Thymus (tissue), 11 donors: ENCODE results near the gene C19orf67. TPM values are rescaled to one million over a fixed set of nuclear protein-coding genes. Genes with fewer than 3 reads are reported as not detected.

ENCODE experiments used
- DNase-seq, 9 donors: peaks; one replicate each; pipeline ENCODE4 v3.0.0-alpha.2; 2013; ENCODE audit warnings: low spot score in 9 of 9, low read depth in 6 of 9, missing footprints in 1 of 9
- H3K27ac ChIP-seq, 2 donors: one replicate each; pipeline ENCODE4 v1.5.1; 2013; ENCODE audit warnings: control low read depth in 1 of 2, low read depth in 1 of 2, low read length in 1 of 2, mild to moderate bottlenecking in 1 of 2, moderate library complexity in 1 of 2
- H3K27me3 ChIP-seq, 2 donors: one replicate each; pipeline ENCODE4 v1.5.1; 2013; ENCODE audit warnings: low read length in 1 of 2; ENCODE audit not compliant: control insufficient read depth in 2 of 2, insufficient read depth in 1 of 2
- H3K36me3 ChIP-seq, 2 donors: one replicate each; pipeline ENCODE4 v1.5.1; 2013; ENCODE audit warnings: low read length in 1 of 2, mild to moderate bottlenecking in 1 of 2, moderate library complexity in 1 of 2; ENCODE audit not compliant: control insufficient read depth in 2 of 2, insufficient read depth in 2 of 2
- H3K4me1 ChIP-seq, 2 donors: one replicate each; pipeline ENCODE4 v1.5.1; 2013; ENCODE audit warnings: low read length in 2 of 2; ENCODE audit not compliant: control insufficient read depth in 2 of 2, insufficient read depth in 2 of 2
- H3K4me3 ChIP-seq, 2 donors: one replicate each; pipeline ENCODE4 v1.5.1; 2013; ENCODE audit warnings: low read length in 2 of 2, control low read depth in 1 of 2, mild to moderate bottlenecking in 1 of 2
- H3K9me3 ChIP-seq, 2 donors: one replicate each; pipeline ENCODE4 v1.5.1; 2013; ENCODE audit warnings: low read length in 1 of 2, mild to moderate bottlenecking in 1 of 2; ENCODE audit not compliant: control insufficient read depth in 2 of 2, insufficient read depth in 1 of 2
- WGBS: extraction: QIAGEN DNeasy Blood & Tissue Kit; methylation state at CpG from one replicate; pipeline ENCODE4 v1.1.7; 2013; 5-methylcytosine and 5-hydroxymethylcytosine counted together
- polyA plus RNA-seq: library from polyadenylated mRNA; stranded (reverse); fragments of 200-250 nt; gene quantifications from one replicate; pipeline ENCODE4 v1.2.3, GENCODE V29; 2013
- total RNA-seq: library from RNA; stranded (reverse); fragments of 120-200 nt; gene quantifications from one replicate; pipeline ENCODE4 v1.2.4, GENCODE V29; 2013
- donor health status: healthy.

C19orf67 gene
- total and polyA plus RNA-seq, 2 donors = 0.18 TPM; not detected in 1

- Histone ChIP-seq H3K4me1 (peaks cover 7 to 26% of the 10 kb centered on the region in 2 donors), H3K27me3 (no peaks in the 10 kb centered on the region), H3K36me3 (peaks cover 22 to 27% of the 10 kb centered on the region in 2 donors), H3K27ac (peak overlapping the region; percentile 95 to 96), H3K9me3 (peaks cover 2 to 13% of the 10 kb centered on the region in 2 donors), H3K4me3 (peak overlapping the region; percentile 72 to 89)
- DNase-seq = peak in 7 of 9 donors; percentile 61 to 91 (median 70)
- WGBS = under 1% methylated on average over 72 of the region's 72 CpGs
These were observed 5.7 kb upstream of the C19orf67 start for GRCh38 chr19:14091081-14091812.

- H3K27ac ChIP-seq = peak within 1 kb of the TSS; percentile 95 to 96
- H3K4me3 ChIP-seq = peak within 1 kb of the TSS; percentile 72 to 89
- peak in 7 of 9 donors; percentile 60 to 94 (median 86) for DNase-seq
- H3K9me3 ChIP-seq = peaks cover 2 to 13% of the 10 kb centered on the region in 2 donors
- no peaks in the 10 kb centered on the region for H3K27me3 ChIP-seq
- WGBS = under 1% methylated on average over 58 of the region's 65 CpGs
- H3K36me3 ChIP-seq = peaks cover 19 to 33% of the 10 kb centered on the region in 2 donors
- peaks cover 7 to 26% of the 10 kb centered on the region in 2 donors for H3K4me1 ChIP-seq
These were observed 5.0 kb upstream of the C19orf67 start, which contains the start of gene SAMD1 for GRCh38 chr19:14090509-14091080. Gene SAMD1, minus strand, starts transcription at chr19:14090751.

- Histone ChIP-seq H3K4me1 (peaks cover 7 to 26% of the 10 kb centered on the region in 2 donors), H3K4me3 (peak overlapping the region; percentile 54 to 89), H3K9me3 (peaks cover 2 to 13% of the 10 kb centered on the region in 2 donors), H3K27me3 (no peaks in the 10 kb centered on the region), H3K36me3 (peaks cover 25 to 39% of the 10 kb centered on the region in 2 donors), H3K27ac (peak overlapping the region; percentile 55 to 84)
- peak in 3 of 9 donors; percentile 42 to 67 (median 52) for DNase-seq
- WGBS = under 1% methylated on average over 142 of the region's 142 CpGs
These were observed 4.3 kb upstream of the C19orf67 start for GRCh38 chr19:14089662-14090508.

- Histone ChIP-seq H3K9me3 (peaks cover 2 to 13% of the 10 kb centered on the region in 2 donors), H3K27ac (no peak overlapping the region), H3K4me3 (peak overlapping the region; percentile 42 to 89), H3K36me3 (peaks cover 25 to 39% of the 10 kb centered on the region in 2 donors), H3K27me3 (no peaks in the 10 kb centered on the region), H3K4me1 (peaks cover 7 to 26% of the 10 kb centered on the region in 2 donors)
- DNase-seq = peak in 3 of 9 donors; percentile 39 to 71 (median 58)
- 41% methylated on average over 16 of the region's 16 CpGs for WGBS
These were observed 3.8 kb upstream of the C19orf67 start for GRCh38 chr19:14089412-14089661.

GRCh38 chr19:14088634-14089411 lies 3.2 kb upstream of the C19orf67 start:
- no peak for DNase-seq
- Histone ChIP-seq H3K27ac (peak overlapping the region in 1 of 2 donors; percentile 53), H3K36me3 (peaks cover 25 to 42% of the 10 kb centered on the region in 2 donors), H3K4me3 (peak overlapping the region; percentile 42 to 89), H3K27me3 (no peaks in the 10 kb centered on the region), H3K9me3 (peaks cover 2 to 12% of the 10 kb centered on the region in 2 donors), H3K4me1 (peaks cover 7 to 26% of the 10 kb centered on the region in 2 donors)
- 96% methylated on average over 30 of the region's 30 CpGs for WGBS

- H3K9me3 ChIP-seq = no peaks in the 10 kb centered on the region
- H3K27ac ChIP-seq = no peak overlapping the region
- no peak for DNase-seq
- no peaks in the 10 kb centered on the region for H3K27me3 ChIP-seq
- whole genome bisulfite sequencing = 97% methylated on average over 5 of the region's 5 CpGs
- peaks cover 12 to 24% of the 10 kb centered on the region in 2 donors for H3K4me1 ChIP-seq
- H3K4me3 ChIP-seq = no peak overlapping the region
- H3K36me3 ChIP-seq = peaks cover 25 to 46% of the 10 kb centered on the region in 2 donors
These were observed 515 bp upstream of the C19orf67 start for GRCh38 chr19:14086098-14086497.

GRCh38 chr19:14082675-14082960 lies 3.0 kb downstream of the C19orf67 start:
- no peak for DNase-seq
- Histone ChIP-seq H3K36me3 (peaks cover 10 to 30% of the 10 kb centered on the region in 2 donors), H3K9me3 (no peaks in the 10 kb centered on the region), H3K4me1 (peaks cover 7 to 20% of the 10 kb centered on the region in 2 donors), H3K4me3 (no peak overlapping the region), H3K27ac (no peak overlapping the region), H3K27me3 (no peaks in the 10 kb centered on the region)
- 100% methylated on average over 1 of the region's 1 CpG for WGBS

- Histone ChIP-seq H3K27me3 (no peaks in the 10 kb centered on the region), H3K4me3 (peak overlapping the region; percentile 67 to 81), H3K27ac (peak overlapping the region; percentile 74 to 87), H3K4me1 (peaks cover 7 to 20% of the 10 kb centered on the region in 2 donors), H3K36me3 (peaks cover 10 to 27% of the 10 kb centered on the region in 2 donors), H3K9me3 (no peaks in the 10 kb centered on the region)
- 30% methylated on average over 24 of the region's 24 CpGs for WGBS
- peak in 1 of 9 donors; percentile 38 for DNase-seq
These were observed 3.5 kb downstream of the C19orf67 start for GRCh38 chr19:14081797-14082674.
